Measurements from ENCODE around the gene SIAH2. TPM values are rescaled to one million over a fixed set of nuclear protein-coding genes. Genes with fewer than 3 reads are reported as not detected.

SIAH2 gene
- total RNA-seq, 1 donor from 2014 or later, result 44.5 TPM

DNA sequence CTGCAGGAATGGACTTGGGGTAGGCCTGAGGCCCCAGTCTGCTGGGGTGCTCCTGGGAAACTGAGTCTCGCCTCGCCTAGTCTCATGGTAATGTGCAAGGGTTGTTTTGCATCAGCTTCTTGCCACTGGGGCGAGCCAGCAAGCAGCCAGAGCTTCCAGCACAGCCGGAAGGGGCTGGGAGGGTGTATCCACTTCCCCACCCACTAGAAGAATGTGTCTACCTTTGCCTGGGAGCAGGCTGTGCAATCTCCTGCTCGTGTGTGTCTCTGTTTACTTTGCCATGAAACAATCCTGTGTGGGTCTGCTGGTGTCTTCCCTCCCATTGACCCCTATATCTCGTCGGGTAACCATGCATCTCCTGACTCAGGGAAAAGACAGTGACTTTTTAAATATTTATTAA is 37.4 kb downstream of the SIAH2 start:
- Mint-ChIP-seq H3K36me3 (ENCODE audit: low read depth) (no peaks in the 10 kb centered on the region), H3K4me3 (no peak overlapping the region), H3K27me3 (no peaks in the 10 kb centered on the region), H3K4me1 (peaks cover 7% of the 10 kb centered on the region), H3K27ac (no peak overlapping the region), H3K9me3 (no peaks in the 10 kb centered on the region)
- intact Hi-C loops (cut with micrococcal nuclease), result no loop called here
- TF ChIP-seq CTCF (IDR thresholded peaks at IDR 0.05), result no peak
- POLR2A ChIA-PET, result interaction anchor here (0.6 kb wide), 1 partner anchor 37 kb away, joined by 4 read pairs; the partner anchor contains the start of gene SIAH2
- DNase-seq, result no peak
- CTCF ChIA-PET, result no interaction called here
- no peak for ATAC-seq (ENCODE audit: low read depth)

GRCh38 chr3:150723946-150724345 is 39.0 kb downstream of the SIAH2 start:
- POLR2A ChIA-PET, result interaction anchor here (0.9 to 5.3 kb wide), 2 partner anchors 39 to 42 kb away, joined by 9 to 43 read pairs; partner anchors contain the start of gene SIAH2
- Mint-ChIP-seq H3K27ac (no peak overlapping the region), H3K4me3 (no peak overlapping the region), H3K36me3 (ENCODE audit: low read depth) (no peaks in the 10 kb centered on the region), H3K4me1 (peaks cover 7% of the 10 kb centered on the region), H3K27me3 (no peaks in the 10 kb centered on the region), H3K9me3 (no peaks in the 10 kb centered on the region)
- no peak for ATAC-seq (ENCODE audit: low read depth)
- CTCF ChIA-PET, result interaction anchor here (0.8 to 1.7 kb wide), 5 partner anchors 41 to 422 kb away, joined by 3 to 6 read pairs (median 3); no protein-coding TSS in a partner anchor
- no peak for TF ChIP-seq CTCF (IDR thresholded peaks at IDR 0.05)
- DNase-seq, result no peak
- intact Hi-C loops (cut with micrococcal nuclease), result no loop called here

- no peak for TF ChIP-seq CTCF (IDR thresholded peaks at IDR 0.05)
- DNase-seq, result no peak
- ChIA-PET CTCF (interaction anchor here (0.6 to 2.7 kb wide), 18 partner anchors 13 to 422 kb away, joined by 3 to 45 read pairs (median 4); partner anchors contain the start of gene SIAH2), POLR2A (interaction anchor here (0.8 to 5.3 kb wide), 2 partner anchors 16 to 40 kb away, joined by 3 to 43 read pairs; partner anchors contain the start of gene SIAH2)
- Mint-ChIP-seq H3K27me3 (no peaks in the 10 kb centered on the region), H3K4me1 (peaks cover 7% of the 10 kb centered on the region), H3K27ac (no peak overlapping the region), H3K36me3 (ENCODE audit: low read depth) (no peaks in the 10 kb centered on the region), H3K4me3 (no peak overlapping the region), H3K9me3 (no peaks in the 10 kb centered on the region)
- intact Hi-C loops (cut with micrococcal nuclease), result no loop called here
- ATAC-seq (ENCODE audit: low read depth), result no peak
These were observed 40.7 kb downstream of the SIAH2 start for GRCh38 chr3:150722267-150722666.

DNA sequence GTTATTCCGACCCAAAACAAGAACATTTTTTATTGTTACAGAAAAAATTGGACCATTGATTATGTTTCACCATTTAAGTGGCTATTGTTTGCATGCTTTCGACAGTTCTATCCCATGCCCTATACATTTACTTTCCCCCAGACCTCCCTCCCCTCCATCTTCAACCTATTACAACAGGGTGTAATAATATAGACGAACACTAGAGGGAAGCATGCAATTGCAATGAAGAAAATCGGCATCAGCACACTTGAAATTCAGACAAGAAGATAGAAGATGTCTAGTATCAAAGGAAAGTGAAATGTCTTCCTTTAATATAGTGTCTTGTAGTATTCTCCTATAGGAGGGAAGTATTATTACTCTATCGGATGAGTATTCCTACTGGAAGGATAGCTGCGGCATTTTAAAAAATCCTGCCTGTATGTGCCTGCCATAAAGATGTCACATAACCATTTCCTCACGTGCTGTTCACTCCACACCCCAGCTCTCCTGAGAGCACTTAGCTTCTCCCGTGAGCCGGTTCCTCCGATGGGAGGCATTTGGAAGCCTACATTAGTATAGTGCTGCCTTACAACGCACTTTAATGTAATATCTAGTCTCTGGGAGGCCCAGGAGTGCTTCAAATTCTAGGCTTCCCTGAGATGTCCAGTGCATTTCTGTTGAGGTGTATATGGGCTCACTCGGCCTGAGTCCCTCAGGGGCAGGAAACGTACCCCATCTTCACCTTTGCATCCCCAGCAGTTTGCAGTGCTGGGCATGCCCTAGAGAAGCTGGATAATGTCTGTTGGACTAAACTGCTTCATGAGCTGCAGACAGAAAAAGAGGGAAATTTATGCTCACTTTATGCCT is 41.5 kb downstream of the SIAH2 start:
- Mint-ChIP-seq H3K4me1 (peaks cover 7% of the 10 kb centered on the region), H3K9me3 (no peaks in the 10 kb centered on the region), H3K27me3 (no peaks in the 10 kb centered on the region), H3K36me3 (ENCODE audit: low read depth) (no peaks in the 10 kb centered on the region), H3K27ac (no peak overlapping the region), H3K4me3 (no peak overlapping the region)
- TF ChIP-seq CTCF (IDR thresholded peaks at IDR 0.05), result no peak
- intact Hi-C loops (cut with micrococcal nuclease), result loop anchor here (1.0 kb wide), 8 partner anchors 18 to 425 kb away; no protein-coding TSS in a partner anchor
- CTCF ChIA-PET, result interaction anchor here (0.7 to 2.7 kb wide), 26 partner anchors 10 to 365 kb away, joined by 3 to 45 read pairs (median 4); partner anchors contain the start of genes ERICH6 and SIAH2
- ATAC-seq (ENCODE audit: low read depth) (peak; percentile 94), DNase-seq (no peak)
- POLR2A ChIA-PET, result interaction anchor here (0.8 to 5.3 kb wide), 2 partner anchors 17 to 41 kb away, joined by 3 to 43 read pairs; partner anchors contain the start of gene SIAH2

GRCh38 chr3:150720444-150720843 is 42.5 kb downstream of the SIAH2 start:
- DNase-seq, result no peak
- intact Hi-C loops (cut with micrococcal nuclease), result no loop called here
- Mint-ChIP-seq H3K27me3 (no peaks in the 10 kb centered on the region), H3K4me1 (peaks cover 7% of the 10 kb centered on the region), H3K36me3 (ENCODE audit: low read depth) (no peaks in the 10 kb centered on the region), H3K4me3 (no peak overlapping the region), H3K27ac (no peak overlapping the region), H3K9me3 (no peaks in the 10 kb centered on the region)
- TF ChIP-seq CTCF (IDR thresholded peaks at IDR 0.05), result no peak
- no peak for ATAC-seq (ENCODE audit: low read depth)
- POLR2A ChIA-PET, result interaction anchor here (5.3 kb wide), 1 partner anchor 42 kb away, joined by 43 read pairs; the partner anchor contains the start of gene SIAH2
- CTCF ChIA-PET, result interaction anchor here (0.9 to 2.7 kb wide), 14 partner anchors 9 to 193 kb away, joined by 3 to 45 read pairs (median 6); partner anchors contain the start of genes ERICH6 and SIAH2
